Adrenal gland (tissue), 12 donors: ENCODE data around the gene GPR179. TPM values are rescaled to one million over a fixed set of nuclear protein-coding genes. Genes with fewer than 3 reads are reported as not detected.

Experiments used
- DNase-seq, 7 donors: peaks; one replicate each; pipeline ENCODE4 v3.0.0-alpha.2; 2019 to 2020
- H3K27ac ChIP-seq, 5 donors: fragments of 200-600 bp; sonication (generic) in 4 of 5; 1 replicate in 3 of 5; 2 replicates in 2 of 5; pipeline versions ENCODE4 v1.5.1 to v1.8.0; 2016 to 2020; ENCODE audit warnings: mild to moderate bottlenecking in 1 of 5
- H3K27me3 ChIP-seq: fragments of 200-600 bp; 2 replicates; pipeline ENCODE4 v1.8.0; 2021
- H3K36me3 ChIP-seq, 2 donors: fragments of 200-600 bp; replicated peaks in 1 of 2; 1 replicate in 1 of 2; 2 replicates in 1 of 2; pipeline versions ENCODE4 v1.5.1 to v1.8.0; 2018 to 2022
- H3K4me1 ChIP-seq, 2 donors: fragments of 200-600 bp; replicated peaks in 1 of 2; 1 replicate in 1 of 2; 2 replicates in 1 of 2; pipeline versions ENCODE4 v1.5.1 to v1.8.0; 2018 to 2021
- H3K4me3 ChIP-seq, 4 donors: fragments of 200-600 bp; sonication (generic) in 3 of 4; one replicate each; pipeline ENCODE4 v1.5.1; 2016 to 2018
- H3K9me3 ChIP-seq, 3 donors: fragments of 200-600 bp; sonication (generic) in 1 of 3; replicated peaks in 1 of 3; 1 replicate in 2 of 3; 2 replicates in 1 of 3; pipeline versions ENCODE4 v1.5.1 to v1.8.0; 2016 to 2021
- CTCF ChIP-seq, 6 experiments: fragments of 450-650 bp in 4 of 6; fragments of 200-600 bp in 2 of 6; sonication (generic) in 1 of 6; IDR thresholded peaks; 1 replicate in 5 of 6; 2 replicates in 1 of 6; pipeline versions ENCODE4 v1.5.1 to v1.8.0; 2016 to 2021; ENCODE audit warnings: antibody characterized with exemption in 6 of 6, mild to moderate bottlenecking in 2 of 6, moderate library complexity in 1 of 6
- POLR2A ChIP-seq, 2 donors: fragments of 450-650 bp; IDR thresholded peaks; one replicate each; pipeline ENCODE4 v1.6.1; 2017; ENCODE audit warnings: antibody characterized with exemption in 2 of 2, mild to moderate bottlenecking in 2 of 2, moderate library complexity in 1 of 2
- WGBS, 4 donors: extraction: QIAGEN DNeasy Blood & Tissue Kit in 2 of 4; methylation state at CpG; one replicate each; pipeline versions ENCODE4 v1.1.5 to v1.1.7; 2013 to 2017; 5-methylcytosine and 5-hydroxymethylcytosine counted together
- intact Hi-C, 2 donors: fragments of 100-400 bp; cut with DNase I; formaldehyde crosslinking; loops; one replicate each; pipeline versions ENCODE4 v1.14.1 to v1.15.0; 2022 to 2023
- polyA plus RNA-seq, 3 donors: library from polyadenylated mRNA; stranded (reverse); fragments of 200-250 nt in 2 of 3; fragments of 350-450 nt in 1 of 3; fragmentation: Illumina TruSeq in 1 of 3; extraction: RNeasy Lipid Tissue Mini Kit (QIAGEN cat#74804) in 1 of 3; gene quantifications; one replicate each; pipeline ENCODE4 v1.2.3, GENCODE V29; 2013 to 2014
- total RNA-seq, 9 donors: library from RNA; depleted of rRNA in 4 of 9; stranded (reverse); fragments of >200 nt in 4 of 9; fragments of 120-200 nt in 1 of 9; fragmentation: NEBNext Ultra II Directional in 1 of 9; extraction: Animal tissue kit (Norgen Biotek cat#: 25700) in 1 of 9; gene quantifications; one replicate each; pipeline versions ENCODE4 v1.1.0 to v1.2.4, GENCODE V29; 2013 to 2023
- donor health status: healthy with polysubstance abuse.
- donor health status: Bipolar disorder and iron deficiency.
- donor health status: DM: yes; HTN: yes; CAD: no.
- donor health status: DM: no; HTN: no; CAD: no.
- donor health status: DM: no; HTN: no; CAD: no.
- donor health status: DM: yes; HTN: yes; CAD: no.

Gene GPR179
- total and polyA plus RNA-seq, 12 donors: under 0.01 to 0.32 (median 0.09) TPM; not detected in 4

- Histone ChIP-seq H3K4me1 (peaks cover 7 to 67% of the 10 kb centered on the region in 2 donors), H3K36me3 (no peaks in the 10 kb centered on the region), H3K9me3 (no peaks in the 10 kb centered on the region), H3K4me3 (no peak overlapping the region), H3K27ac (peak overlapping the region in 2 of 5 donors; percentile 3 to 43), H3K27me3 (no peaks in the 10 kb centered on the region)
- TF ChIP-seq CTCF (IDR thresholded peaks at IDR 0.05): no peak
- TF ChIP-seq POLR2A (IDR thresholded peaks at IDR 0.05): no peak
- DNase-seq: peak in 3 of 7 donors; percentile 28 to 58 (median 30)
- intact Hi-C loops: no loop called here
- WGBS, 4 donors: 32 to 46% (median 35%) methylated on average over 2 of the region's 2 CpGs
Observed at GRCh38 chr17:38357486-38358123, 13.8 kb upstream of the GPR179 start.

GRCh38 chr17:38355251-38355650 lies 11.5 kb upstream of the GPR179 start:
- TF ChIP-seq CTCF (IDR thresholded peaks at IDR 0.05) (no peak), POLR2A (IDR thresholded peaks at IDR 0.05) (no peak)
- no peak overlapping the region for H3K27ac ChIP-seq
- no peaks in the 10 kb centered on the region for H3K27me3 ChIP-seq
- H3K4me3 ChIP-seq: no peak overlapping the region
- 92 to 100% (median 95%) methylated on average over 4 of the region's 4 CpGs for WGBS, 4 donors
- no peaks in the 10 kb centered on the region for H3K36me3 ChIP-seq
- peaks cover 7 to 72% of the 10 kb centered on the region in 2 donors for H3K4me1 ChIP-seq
- DNase-seq: no peak
- intact Hi-C loops: no loop called here
- H3K9me3 ChIP-seq: no peaks in the 10 kb centered on the region

- Histone ChIP-seq H3K36me3 (no peaks in the 10 kb centered on the region), H3K27me3 (no peaks in the 10 kb centered on the region), H3K27ac (no peak overlapping the region), H3K4me3 (no peak overlapping the region), H3K9me3 (no peaks in the 10 kb centered on the region), H3K4me1 (peaks cover 7 to 68% of the 10 kb centered on the region in 2 donors)
- no peak for TF ChIP-seq POLR2A (IDR thresholded peaks at IDR 0.05)
- TF ChIP-seq CTCF (IDR thresholded peaks at IDR 0.05): no peak
- intact Hi-C loops: loop anchor here in 1 of 2 donors (5.0 kb wide), 1 partner anchor 63 kb away; no protein-coding TSS in a partner anchor
- WGBS, 4 donors: 86 to 89% (median 87%) methylated on average over 7 of the region's 7 CpGs
- DNase-seq: no peak
Observed at GRCh38 chr17:38354466-38354865, 10.7 kb upstream of the GPR179 start.

GRCh38 chr17:38353668-38354067 lies 9.9 kb upstream of the GPR179 start:
- 85 to 87% (median 86%) methylated on average over 13 of the region's 13 CpGs for WGBS, 4 donors
- peaks cover 7 to 60% of the 10 kb centered on the region in 2 donors for H3K4me1 ChIP-seq
- H3K27ac ChIP-seq: no peak overlapping the region
- H3K9me3 ChIP-seq: no peaks in the 10 kb centered on the region
- no peaks in the 10 kb centered on the region for H3K36me3 ChIP-seq
- intact Hi-C loops: loop anchor here in 1 of 2 donors (5.0 kb wide), 1 partner anchor 64 kb away; no protein-coding TSS in a partner anchor
- TF ChIP-seq CTCF (IDR thresholded peaks at IDR 0.05) (no peak), POLR2A (IDR thresholded peaks at IDR 0.05) (no peak)
- H3K4me3 ChIP-seq: peak overlapping the region in 1 of 4 donors; percentile 92
- H3K27me3 ChIP-seq: no peaks in the 10 kb centered on the region
- no peak for DNase-seq
